Stimulated activated CD4-positive, alpha-beta T cell treated with anti-CD3 and anti-CD28 coated beads, Interleukin-2, amount 100 ng/mL, for 48 hours (primary cell): ENCODE measurements around the gene FEZ2.
A peak's percentile ranks its signal among the peaks of the same experiment; 100 is the strongest.
"Not testable (repeated sequence)": the region's sequence is repeated elsewhere in the genome, so short reads cannot be mapped to it uniquely, and the experiment has no call there.

Experiments used
- DNase-seq, 2 donors: peaks; one replicate each; pipeline ENCODE4 v3.0.0-alpha.2; 2020

FEZ2 gene

GRCh38 chr2:36597532-36598377 is at the start of gene FEZ2:
FEZ2 (minus strand) TSS chr2:36598168; CDS start chr2:36598142, 26 bp downstream.
- DNase-seq: peak; percentile 59 to 66

- DNase-seq: no peak
Observed at GRCh38 chr2:36634981-36635597, 37.1 kb upstream of the FEZ2 start.

GRCh38 chr2:36633470-36634092 is 35.6 kb upstream of the FEZ2 start:
- no peak for DNase-seq

GRCh38 chr2:36626756-36627155 is 28.8 kb upstream of the FEZ2 start:
- DNase-seq: no peak

GRCh38 chr2:36626071-36626470 is 28.1 kb upstream of the FEZ2 start:
- DNase-seq: no peak

- no peak for DNase-seq
Observed at GRCh38 chr2:36625304-36625703, 27.3 kb upstream of the FEZ2 start.

GRCh38 chr2:36620321-36620720 is 22.4 kb upstream of the FEZ2 start:
- no peak for DNase-seq

GRCh38 chr2:36618381-36618780 is 20.4 kb upstream of the FEZ2 start:
- no peak for DNase-seq

- no peak for DNase-seq
Observed at GRCh38 chr2:36616947-36617346, 19.0 kb upstream of the FEZ2 start.

- DNase-seq: no peak
Observed at GRCh38 chr2:36615222-36615621, 17.3 kb upstream of the FEZ2 start.

- no peak for DNase-seq
Observed at GRCh38 chr2:36613801-36614200, 15.8 kb upstream of the FEZ2 start.

- DNase-seq: no peak
Observed at GRCh38 chr2:36611316-36611990, 13.5 kb upstream of the FEZ2 start.

GRCh38 chr2:36609507-36609906 is 11.5 kb upstream of the FEZ2 start:
- DNase-seq: no peak

- DNase-seq: no peak
Observed at GRCh38 chr2:36607947-36608346, 10.0 kb upstream of the FEZ2 start.

- no peak for DNase-seq
Observed at GRCh38 chr2:36606925-36607324, 9.0 kb upstream of the FEZ2 start.

GRCh38 chr2:36605273-36605672 is 7.3 kb upstream of the FEZ2 start:
- no peak for DNase-seq

GRCh38 chr2:36603629-36604028 is 5.7 kb upstream of the FEZ2 start:
- not testable (repeated sequence) for DNase-seq

GRCh38 chr2:36597003-36597531 is 901 bp downstream of the FEZ2 start:
- DNase-seq: no peak

GRCh38 chr2:36596397-36596796 is 1.6 kb downstream of the FEZ2 start:
- no peak for DNase-seq

- no peak for DNase-seq
Observed at GRCh38 chr2:36594849-36595248, 3.1 kb downstream of the FEZ2 start.

- no peak for DNase-seq
Observed at GRCh38 chr2:36589230-36589630, 8.7 kb downstream of the FEZ2 start.

GRCh38 chr2:36587556-36587955 is 10.4 kb downstream of the FEZ2 start:
- DNase-seq: no peak

- no peak for DNase-seq
Observed at GRCh38 chr2:36587101-36587500, 10.9 kb downstream of the FEZ2 start.
